GM21737 (cell line): ENCODE measurements around the gene JAML.
A peak's percentile ranks its signal among the peaks of the same experiment; 100 is the strongest.

Source experiments
- ATAC-seq: cut with Tn5 transposase; IDR thresholded peaks from one replicate; pipeline ENCODE4 v1.9.1; 2021; ENCODE audit warnings: mild to moderate bottlenecking, moderate library complexity; ENCODE audit not compliant: unreplicated experiment

Gene JAML

GRCh38 chr11:118148856-118149255 is 76.0 kb downstream of the JAML start:
- no peak for ATAC-seq

GRCh38 chr11:118148240-118148639 is 76.6 kb downstream of the JAML start:
- ATAC-seq = no peak

- no peak for ATAC-seq
Measured at GRCh38 chr11:118147502-118147901, 77.3 kb downstream of the JAML start.

GRCh38 chr11:118146554-118146953 is 78.3 kb downstream of the JAML start:
- no peak for ATAC-seq

GRCh38 chr11:118145285-118146227 is 79.3 kb downstream of the JAML start:
- ATAC-seq = peak; percentile 70

- ATAC-seq = no peak
Measured at GRCh38 chr11:118144301-118145268, 80.2 kb downstream of the JAML start.
